IgD-negative memory B cell (primary cell): ENCODE measurements around the gene EML1. TPM values are rescaled to one million over a fixed set of nuclear protein-coding genes. Genes with fewer than 3 reads are reported as not detected.
"Not testable (repeated sequence)": the region's sequence is repeated elsewhere in the genome, so short reads cannot be mapped to it uniquely, and the experiment has no call there.

Experiments used
- H3K27ac Mint-ChIP-seq, 3 donors: one replicate each; pipeline ENCODE4 v1.8.0; 2020 to 2022; ENCODE audit warnings: mild to moderate bottlenecking in 3 of 3, mixed read lengths in 3 of 3, moderate library complexity in 1 of 3
- H3K27me3 Mint-ChIP-seq: one replicate; pipeline ENCODE4 v1.8.0; 2021; ENCODE audit warnings: mixed read lengths
- H3K36me3 Mint-ChIP-seq: one replicate; pipeline ENCODE4 v1.8.0; 2020; ENCODE audit warnings: mild to moderate bottlenecking, mixed read lengths
- H3K4me1 Mint-ChIP-seq, 3 donors: one replicate each; pipeline ENCODE4 v1.8.0; 2020 to 2022; ENCODE audit warnings: mixed read lengths in 3 of 3, mild to moderate bottlenecking in 1 of 3
- H3K4me3 Mint-ChIP-seq, 4 donors: one replicate each; pipeline ENCODE4 v1.8.0; 2020 to 2022; ENCODE audit warnings: mild to moderate bottlenecking in 4 of 4, mixed read lengths in 4 of 4, moderate library complexity in 3 of 4
- H3K9me3 Mint-ChIP-seq, 3 donors: one replicate each; pipeline ENCODE4 v1.8.0; 2020 to 2021; ENCODE audit warnings: mixed read lengths in 3 of 3, mild to moderate bottlenecking in 1 of 3
- polyA plus RNA-seq: library from polyadenylated mRNA; unstranded; fragments of 300-500 nt; fragmentation: Illumina TruSeq; gene quantifications from one replicate; pipeline ENCODE4 v1.2.3, GENCODE V29; 2021

The EML1 gene
- polyA plus RNA-seq, 1 donor from 2014 or later, result not detected

DNA sequence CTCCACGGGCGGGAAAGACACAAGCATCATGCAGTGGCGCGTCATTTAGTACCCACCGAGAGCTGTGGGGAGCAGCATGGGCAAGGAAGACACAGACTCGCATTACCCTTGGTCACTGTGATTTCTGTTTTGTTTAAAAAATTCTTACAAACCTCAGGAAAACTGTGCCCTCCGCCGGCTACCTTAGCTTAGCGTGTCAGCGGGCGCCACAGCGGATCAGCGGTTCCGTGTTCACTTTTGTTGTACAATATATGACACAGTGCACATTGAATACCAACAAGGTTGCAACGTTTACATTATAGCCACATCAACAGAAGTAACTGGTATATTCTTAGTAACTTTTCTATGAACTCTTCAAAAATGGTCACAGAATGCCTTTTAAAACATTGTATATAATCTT is 146.9 kb downstream of the EML1 start:
- H3K27ac Mint-ChIP-seq, result no peak overlapping the region
- peaks cover 29% of the 10 kb centered on the region for H3K27me3 Mint-ChIP-seq
- H3K9me3 Mint-ChIP-seq, result no peaks in the 10 kb centered on the region
- no peaks in the 10 kb centered on the region for H3K36me3 Mint-ChIP-seq
- peaks cover 0 to 4% (median 0%) of the 10 kb centered on the region in 3 donors for H3K4me1 Mint-ChIP-seq
- no peak overlapping the region for H3K4me3 Mint-ChIP-seq

DNA sequence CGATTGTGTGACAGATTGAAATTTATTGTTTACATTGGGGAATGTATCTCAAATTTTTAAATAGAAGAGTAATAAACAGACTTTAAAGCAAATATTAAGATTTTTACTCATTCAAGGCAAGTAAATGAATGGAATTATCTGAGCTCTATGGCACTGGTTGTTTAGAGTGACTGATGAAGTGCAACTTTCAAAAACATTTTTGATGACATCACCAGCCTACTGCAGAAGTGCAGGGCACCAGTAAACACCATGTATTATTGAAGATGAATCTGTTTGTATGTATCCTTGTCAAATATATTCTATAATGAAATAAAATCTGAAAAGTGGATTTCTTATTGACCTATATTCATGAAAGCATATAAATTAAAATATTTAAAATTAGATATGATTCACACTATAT is 148.0 kb downstream of the EML1 start:
- Mint-ChIP-seq H3K27me3 (peaks cover 36% of the 10 kb centered on the region), H3K9me3 (no peaks in the 10 kb centered on the region), H3K27ac (no peak overlapping the region), H3K4me3 (no peak overlapping the region), H3K4me1 (peaks cover 0 to 4% (median 2%) of the 10 kb centered on the region in 3 donors), H3K36me3 (no peaks in the 10 kb centered on the region)

DNA sequence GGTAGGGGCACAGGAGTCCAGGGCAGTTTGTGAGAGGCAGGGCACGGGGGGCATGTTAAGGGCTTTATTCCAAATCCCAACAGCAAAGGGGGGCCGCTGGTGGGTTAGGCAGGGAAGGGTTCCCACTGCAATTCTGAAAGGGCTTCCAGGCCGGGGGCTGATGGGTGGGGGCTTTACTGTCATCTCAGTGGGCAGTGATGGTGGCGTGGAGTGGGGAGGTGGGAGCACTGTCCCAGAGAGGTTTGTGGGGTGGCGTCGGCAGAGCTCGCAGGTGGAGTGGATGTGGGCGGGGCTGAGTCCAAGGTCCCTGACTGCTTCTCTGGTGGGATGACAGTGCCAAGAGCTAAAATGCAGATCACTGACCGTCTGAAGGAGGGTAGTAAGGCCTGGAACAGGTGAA is 150.4 kb downstream of the EML1 start:
- Mint-ChIP-seq H3K9me3 (peaks cover 0 to 4% (median 0%) of the 10 kb centered on the region in 3 donors), H3K36me3 (no peaks in the 10 kb centered on the region), H3K27me3 (peaks cover 42% of the 10 kb centered on the region), H3K4me1 (peaks cover 4 to 12% (median 7%) of the 10 kb centered on the region in 3 donors), H3K4me3 (no peak overlapping the region), H3K27ac (no peak overlapping the region)

DNA sequence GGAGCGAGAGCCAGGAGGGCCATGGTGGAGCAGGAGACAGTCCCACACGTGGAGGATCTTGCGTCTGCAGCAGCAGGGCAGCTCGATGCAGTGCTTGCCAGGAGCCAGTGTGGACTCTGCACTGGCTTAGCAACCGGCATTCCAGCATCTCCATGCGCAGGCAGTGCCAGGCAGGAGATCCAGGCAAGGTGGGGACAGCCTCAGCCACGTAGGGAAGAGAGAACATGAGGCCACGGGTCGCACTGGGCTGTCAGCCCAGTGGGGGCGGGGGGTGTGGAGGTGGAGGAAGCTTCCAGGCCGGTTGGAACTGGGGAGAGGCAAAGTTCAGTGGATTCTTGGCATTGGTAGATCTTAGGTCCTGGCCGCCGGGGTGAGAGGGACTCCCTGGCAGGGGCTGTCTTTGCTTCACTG is 151.0 kb downstream of the EML1 start:
- H3K27ac Mint-ChIP-seq, result no peak overlapping the region
- peaks cover 4 to 12% (median 7%) of the 10 kb centered on the region in 3 donors for H3K4me1 Mint-ChIP-seq
- H3K36me3 Mint-ChIP-seq, result no peaks in the 10 kb centered on the region
- H3K27me3 Mint-ChIP-seq, result peaks cover 38% of the 10 kb centered on the region
- H3K9me3 Mint-ChIP-seq, result peaks cover 0 to 4% (median 0%) of the 10 kb centered on the region in 3 donors
- H3K4me3 Mint-ChIP-seq, result no peak overlapping the region

DNA sequence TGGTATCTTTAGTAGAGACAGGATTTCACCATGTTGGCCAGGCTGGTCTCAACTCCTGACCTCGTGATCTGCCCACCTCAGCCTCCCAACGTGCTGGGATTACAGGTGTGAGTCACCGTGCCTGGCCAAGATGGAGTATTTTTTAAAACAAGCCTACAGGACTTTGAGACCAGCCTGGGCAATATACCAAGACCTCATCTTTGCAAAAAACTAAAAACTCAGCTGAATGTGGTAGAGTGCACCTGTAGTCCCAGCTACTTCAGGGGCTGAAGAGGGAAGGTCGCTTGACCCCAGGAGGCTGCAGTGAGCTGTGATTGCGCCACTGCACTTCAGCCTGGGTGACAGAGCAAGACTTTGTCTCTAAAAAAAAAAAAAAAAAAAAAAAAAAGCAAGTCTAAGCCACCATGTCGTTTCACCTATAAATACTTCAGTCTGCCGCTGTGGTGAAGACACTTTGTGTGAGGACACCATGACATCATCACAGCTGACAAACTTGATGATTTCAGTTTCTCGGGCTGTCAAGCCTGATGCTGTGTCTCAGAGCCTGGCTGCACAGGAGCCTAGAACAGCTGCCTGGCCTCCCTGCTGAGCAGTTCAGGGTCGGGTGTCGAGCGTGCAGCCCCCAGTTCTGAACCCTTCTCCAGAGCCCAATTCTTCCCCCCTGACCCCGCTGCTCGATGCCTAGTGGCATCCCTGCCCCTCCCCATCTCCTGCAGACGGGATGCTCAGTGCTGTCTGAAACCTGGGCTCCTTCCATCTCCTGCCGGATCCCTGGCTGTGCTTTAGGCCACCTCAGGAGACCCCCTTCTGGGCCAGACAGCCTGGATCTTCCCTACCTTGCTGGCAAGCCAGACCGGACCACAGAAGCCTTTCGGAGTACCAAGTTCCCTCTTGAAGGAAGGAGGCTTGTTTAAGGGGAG is 152.8 kb downstream of the EML1 start:
- Mint-ChIP-seq H3K4me3 (peak overlapping the region in 3 of 4 donors; percentile 69 to 89 (median 89)), H3K27me3 (peaks cover 39% of the 10 kb centered on the region), H3K9me3 (peaks cover 0 to 4% (median 0%) of the 10 kb centered on the region in 3 donors), H3K27ac (no peak overlapping the region), H3K36me3 (no peaks in the 10 kb centered on the region), H3K4me1 (peaks cover 4 to 12% (median 7%) of the 10 kb centered on the region in 3 donors)

DNA sequence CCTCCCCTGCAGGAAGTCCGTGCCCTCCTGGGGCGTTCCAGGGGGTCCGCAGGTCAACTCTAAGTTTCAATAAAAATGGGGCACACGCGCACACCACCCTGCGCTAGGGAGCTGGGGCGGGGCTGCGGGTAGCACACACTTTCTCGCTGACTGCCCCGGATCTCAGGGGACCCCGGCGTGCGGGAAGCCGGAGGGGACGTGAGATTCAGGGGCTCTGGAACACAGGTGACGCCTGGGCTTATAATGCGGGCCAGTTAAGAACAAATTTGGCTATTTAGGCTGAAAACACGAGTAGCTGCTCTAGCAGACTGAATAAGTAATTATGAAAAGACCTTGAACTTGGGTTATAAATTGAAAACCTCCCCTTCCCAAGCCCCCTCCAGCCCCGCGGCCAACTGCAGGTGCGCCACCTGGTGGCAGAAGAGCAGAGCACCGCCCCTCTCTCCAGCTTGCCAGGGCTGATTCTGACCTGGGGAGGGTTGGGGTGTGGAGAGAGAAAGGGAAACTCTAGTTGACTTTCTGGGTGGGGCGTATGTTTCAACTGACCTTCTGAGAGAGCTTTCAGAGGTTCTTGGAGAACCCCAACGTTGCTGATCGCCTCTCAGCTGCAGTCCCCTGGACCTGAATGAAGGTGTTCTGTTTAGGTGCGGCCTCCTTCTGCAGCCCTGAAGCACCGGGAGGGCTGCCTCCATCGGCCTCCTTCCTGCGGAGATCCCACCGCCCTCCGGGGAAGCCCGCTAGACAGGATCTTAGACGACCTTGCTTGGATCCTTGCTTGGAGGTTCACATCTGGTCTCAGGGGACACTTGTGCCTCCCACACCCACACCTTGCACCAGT is 153.7 kb downstream of the EML1 start:
- peaks cover 0 to 4% (median 0%) of the 10 kb centered on the region in 3 donors for H3K9me3 Mint-ChIP-seq

DNA sequence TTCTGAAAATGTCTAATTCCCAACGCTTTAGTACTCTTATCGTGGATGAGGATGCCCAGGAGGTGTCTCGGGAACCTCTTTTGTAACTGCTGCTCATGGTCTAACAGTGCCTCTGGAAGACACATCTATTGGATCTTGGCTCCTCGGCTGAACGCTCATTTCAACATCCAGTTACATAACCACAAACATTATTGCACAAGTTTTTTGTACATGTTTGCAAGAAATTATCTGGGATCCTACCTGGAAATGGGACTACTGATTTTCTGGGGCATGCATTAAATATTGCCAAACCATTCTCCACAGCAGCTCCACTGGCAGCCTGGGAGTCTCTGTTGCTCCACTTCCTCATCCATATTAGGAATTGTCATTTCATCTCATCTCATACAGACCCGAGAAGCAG is 154.5 kb downstream of the EML1 start:
- H3K27me3 Mint-ChIP-seq, result peaks cover 39% of the 10 kb centered on the region
- peaks cover 0 to 4% (median 0%) of the 10 kb centered on the region in 3 donors for H3K9me3 Mint-ChIP-seq

More for the DNA sequence above, 153.7 kb downstream of the EML1 start:
- Mint-ChIP-seq H3K27ac (no peak overlapping the region), H3K36me3 (no peaks in the 10 kb centered on the region), H3K4me3 (peak overlapping the region in 3 of 4 donors; percentile 69 to 89 (median 89)), H3K4me1 (peaks cover 4 to 12% (median 7%) of the 10 kb centered on the region in 3 donors), H3K27me3 (peaks cover 39% of the 10 kb centered on the region)

DNA sequence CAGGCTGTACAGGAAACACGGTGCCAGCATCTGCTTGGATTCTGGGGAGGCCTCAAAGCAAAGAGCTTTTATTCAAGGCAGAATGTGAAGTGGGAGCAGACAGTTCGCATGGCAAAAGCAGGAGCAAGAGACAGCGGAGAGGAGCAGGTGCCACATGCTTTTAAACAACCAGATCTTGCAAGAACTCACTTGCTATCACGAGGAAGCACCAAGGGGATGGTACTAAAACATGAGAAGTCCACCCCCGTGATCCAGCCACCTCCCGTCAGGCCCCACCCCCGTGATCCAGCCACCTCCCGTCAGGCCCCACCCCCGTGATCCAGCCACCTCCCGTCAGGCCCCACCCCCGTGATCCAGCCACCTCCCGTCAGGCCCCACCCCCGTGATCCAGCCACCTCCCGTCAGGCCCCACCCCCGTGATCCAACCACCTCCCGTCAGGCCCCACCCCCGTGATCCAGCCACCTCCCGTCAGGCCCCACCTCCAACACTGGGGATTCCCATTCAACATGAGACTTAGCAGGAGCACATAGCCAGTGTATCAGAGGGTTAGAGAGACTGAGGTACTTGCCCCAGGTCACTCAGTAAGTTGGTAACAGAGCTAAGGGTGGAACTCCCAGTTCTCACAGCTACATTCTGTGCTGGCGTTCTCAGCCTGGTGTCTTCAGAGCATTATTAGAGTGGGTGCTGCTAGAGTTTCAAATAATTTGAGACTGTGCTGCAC is 156.0 kb downstream of the EML1 start:
- not testable (repeated sequence) for H3K27ac Mint-ChIP-seq, H3K4me3 Mint-ChIP-seq, H3K9me3 Mint-ChIP-seq, H3K36me3 Mint-ChIP-seq
- Mint-ChIP-seq H3K4me1 (peaks cover 0 to 12% (median 7%) of the 10 kb centered on the region in 3 donors), H3K27me3 (peaks cover 30% of the 10 kb centered on the region)

More for the DNA sequence above, 154.5 kb downstream of the EML1 start:
- Mint-ChIP-seq H3K4me3 (no peak overlapping the region), H3K4me1 (peaks cover 4 to 12% (median 7%) of the 10 kb centered on the region in 3 donors), H3K36me3 (no peaks in the 10 kb centered on the region), H3K27ac (no peak overlapping the region)

DNA sequence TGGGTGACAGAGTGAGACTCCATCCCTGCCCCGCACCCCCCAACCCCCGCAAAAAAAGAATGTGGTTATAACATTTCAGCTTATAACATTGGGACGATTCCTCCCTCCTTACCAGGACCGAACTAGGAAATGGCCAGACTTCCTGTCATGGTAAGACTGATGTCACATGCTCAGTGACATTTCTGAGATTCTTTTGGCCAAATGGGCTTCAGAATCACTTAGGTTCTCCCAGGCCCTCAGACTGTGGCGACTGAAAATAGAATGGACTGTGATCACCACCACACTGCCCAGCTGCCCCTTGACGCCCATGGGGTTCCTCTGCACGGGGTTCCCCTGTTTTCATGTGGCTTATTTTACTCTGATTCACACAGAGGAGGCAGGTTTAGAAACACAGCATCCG is 157.0 kb downstream of the EML1 start:
- Mint-ChIP-seq H3K9me3 (peaks cover 0 to 7% (median 0%) of the 10 kb centered on the region in 3 donors), H3K4me3 (no peak overlapping the region), H3K27me3 (peaks cover 22% of the 10 kb centered on the region), H3K4me1 (peaks cover 0 to 12% (median 8%) of the 10 kb centered on the region in 3 donors), H3K36me3 (no peaks in the 10 kb centered on the region), H3K27ac (no peak overlapping the region)

DNA sequence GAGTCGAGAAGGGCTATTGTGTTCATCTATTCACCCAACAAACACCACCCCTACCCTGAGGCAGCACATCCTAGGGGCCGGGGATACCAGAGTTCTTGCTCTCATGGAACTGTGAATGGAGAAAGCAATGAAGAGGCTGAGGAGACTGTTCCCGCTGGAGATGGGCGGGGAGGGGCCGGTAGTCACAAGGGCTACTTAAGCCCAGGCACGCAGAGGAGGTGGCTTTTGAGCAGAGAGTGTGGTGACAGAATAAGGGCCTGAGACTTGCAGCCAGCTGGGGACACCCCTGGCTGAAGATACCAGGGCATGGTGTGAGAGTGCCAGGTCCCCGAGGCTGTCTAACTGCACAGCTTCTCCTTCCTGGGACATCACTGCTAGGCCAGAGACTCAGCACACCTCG is 157.9 kb downstream of the EML1 start:
- peaks cover 17% of the 10 kb centered on the region for H3K27me3 Mint-ChIP-seq
- no peaks in the 10 kb centered on the region for H3K36me3 Mint-ChIP-seq
- peaks cover 0 to 11% (median 8%) of the 10 kb centered on the region in 3 donors for H3K4me1 Mint-ChIP-seq
- no peak overlapping the region for H3K27ac Mint-ChIP-seq
- peaks cover 0 to 7% (median 0%) of the 10 kb centered on the region in 3 donors for H3K9me3 Mint-ChIP-seq
- no peak overlapping the region for H3K4me3 Mint-ChIP-seq

DNA sequence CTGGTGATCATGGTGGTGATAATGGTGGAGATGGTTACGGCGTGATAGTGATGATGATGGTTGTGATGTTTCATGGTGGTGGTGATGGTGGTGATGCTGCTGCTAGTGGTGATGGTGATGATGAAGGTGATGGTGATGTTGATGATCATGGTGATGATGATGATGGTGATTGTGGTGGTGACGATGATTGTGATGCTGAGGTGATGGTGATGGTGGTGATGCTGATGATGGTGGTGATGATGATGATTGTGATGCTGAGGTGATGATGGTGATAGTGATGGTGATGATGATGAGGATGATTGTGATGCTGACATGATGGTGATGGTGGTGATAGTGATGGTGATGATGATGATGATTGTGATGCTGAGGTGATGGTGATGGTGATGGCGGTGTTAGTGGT is 158.8 kb downstream of the EML1 start:
- H3K4me1 Mint-ChIP-seq, result peaks cover 0 to 6% (median 3%) of the 10 kb centered on the region in 3 donors
- no peaks in the 10 kb centered on the region for H3K36me3 Mint-ChIP-seq
- H3K27me3 Mint-ChIP-seq, result peaks cover 9% of the 10 kb centered on the region
- peaks cover 0 to 7% (median 0%) of the 10 kb centered on the region in 3 donors for H3K9me3 Mint-ChIP-seq
- no peak overlapping the region for H3K27ac Mint-ChIP-seq
- H3K4me3 Mint-ChIP-seq, result no peak overlapping the region

DNA sequence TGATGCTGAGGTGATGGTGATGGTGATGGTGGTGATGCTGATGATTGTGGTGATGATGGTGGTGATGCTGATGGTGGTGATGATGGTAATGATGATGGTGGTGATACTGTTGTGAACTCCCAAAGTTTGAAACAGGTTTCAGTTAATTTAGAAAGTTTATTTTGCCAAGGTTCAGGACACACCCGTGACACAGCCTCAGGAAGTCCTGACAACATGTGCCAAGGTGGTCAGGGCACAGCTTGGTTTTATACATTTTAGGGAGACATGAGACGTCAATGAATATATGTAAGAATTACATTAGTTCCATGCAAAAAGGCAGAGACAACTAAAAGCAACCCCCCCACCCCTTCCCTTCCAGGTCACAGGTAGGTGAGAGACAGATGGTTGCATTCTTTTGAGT is 159.2 kb downstream of the EML1 start:
- no peak overlapping the region for H3K27ac Mint-ChIP-seq
- peaks cover 7% of the 10 kb centered on the region for H3K27me3 Mint-ChIP-seq
- H3K36me3 Mint-ChIP-seq, result no peaks in the 10 kb centered on the region
- H3K9me3 Mint-ChIP-seq, result peaks cover 0 to 7% (median 0%) of the 10 kb centered on the region in 3 donors
- H3K4me1 Mint-ChIP-seq, result peaks cover 0 to 5% (median 3%) of the 10 kb centered on the region in 3 donors
- H3K4me3 Mint-ChIP-seq, result no peak overlapping the region

DNA sequence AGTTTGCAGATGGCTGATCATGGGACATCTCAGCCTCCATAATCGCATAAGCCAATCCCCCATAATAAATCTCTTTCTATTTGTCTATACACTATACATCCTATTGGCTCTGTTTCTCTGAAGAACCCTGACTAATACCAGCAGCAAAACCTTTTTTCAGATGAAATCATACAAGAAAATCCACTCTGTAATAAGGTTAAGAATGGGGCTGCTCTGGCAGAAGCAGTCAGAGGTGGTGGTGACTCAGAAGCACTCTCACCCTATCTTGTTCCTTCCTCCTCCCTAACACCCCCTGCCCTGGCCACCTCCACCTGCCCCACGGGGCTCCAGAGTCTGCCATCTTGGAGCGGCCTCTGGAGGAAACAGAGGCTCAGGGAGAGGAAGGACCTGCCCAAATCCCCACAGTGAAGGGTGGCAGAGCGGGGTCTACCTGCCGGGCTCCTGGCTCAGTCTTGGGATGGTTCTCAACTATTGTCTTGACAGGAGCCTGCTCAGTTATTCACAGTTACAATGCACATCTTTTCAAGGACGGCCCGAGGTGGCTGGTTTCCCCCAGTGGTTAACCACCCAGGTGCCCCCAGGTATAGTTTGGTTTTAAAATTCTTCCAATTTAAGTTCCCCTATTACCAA is 162.7 kb downstream of the EML1 start:
- Mint-ChIP-seq H3K27me3 (peaks cover 1% of the 10 kb centered on the region), H3K27ac (no peak overlapping the region), H3K36me3 (no peaks in the 10 kb centered on the region), H3K4me1 (peaks cover 0 to 3% (median 0%) of the 10 kb centered on the region in 3 donors), H3K4me3 (no peak overlapping the region), H3K9me3 (peaks cover 0 to 4% (median 0%) of the 10 kb centered on the region in 3 donors)

DNA sequence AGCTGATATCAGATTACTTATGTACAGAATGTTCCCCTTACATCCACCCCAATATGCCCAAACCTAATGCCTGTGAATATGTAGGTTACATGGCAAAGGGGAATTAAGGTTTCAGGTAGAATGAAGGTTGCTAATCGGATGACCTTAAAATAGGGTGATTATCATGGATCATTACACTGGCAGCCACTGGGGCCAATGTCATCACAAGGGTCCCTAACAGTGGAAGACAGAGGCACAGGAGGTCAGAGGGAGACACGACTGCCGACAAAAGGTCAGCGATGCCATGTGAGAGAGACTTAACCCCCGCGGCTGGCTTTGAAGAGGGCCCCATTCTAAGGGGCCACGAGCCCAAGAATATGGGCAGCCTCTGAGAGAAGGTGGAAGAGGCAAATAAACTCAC is 165.2 kb downstream of the EML1 start:
- H3K4me1 Mint-ChIP-seq, result peaks cover 0 to 3% (median 0%) of the 10 kb centered on the region in 3 donors
- H3K9me3 Mint-ChIP-seq, result peaks cover 0 to 2% (median 0%) of the 10 kb centered on the region in 3 donors
- H3K27me3 Mint-ChIP-seq, result peaks cover 11% of the 10 kb centered on the region
- no peak overlapping the region for H3K4me3 Mint-ChIP-seq
- H3K27ac Mint-ChIP-seq, result no peak overlapping the region
- H3K36me3 Mint-ChIP-seq, result no peaks in the 10 kb centered on the region
